Bronchial epithelial cell (primary cell): ENCODE data around the gene TBC1D9. TPM values are rescaled to one million over a fixed set of nuclear protein-coding genes. Genes with fewer than 3 reads are reported as not detected.
A peak's percentile ranks its signal among the peaks of the same experiment; 100 is the strongest.

Experiments used
- DNase-seq: peaks from one replicate; pipeline ENCODE4 v3.0.0-alpha.2; 2010; ENCODE audit warnings: low read depth
- FAIRE-seq: peaks from 2 replicates; lab custom pipeline; 2011; peaks lifted over from hg19 to GRCh38; lab: Jason Lieb, UNC
- H3K27me3 ChIP-seq: 2 replicates; pipeline ENCODE4 v1.5.1; 2011; ENCODE audit warnings: low read length; ENCODE audit not compliant: control insufficient read depth, insufficient read depth
- H3K36me3 ChIP-seq: 2 replicates; pipeline ENCODE4 v1.5.1; 2011; ENCODE audit warnings: low read length; ENCODE audit not compliant: control insufficient read depth, insufficient read depth
- H3K4me3 ChIP-seq: 2 replicates; pipeline ENCODE4 v1.5.1; 2011; ENCODE audit warnings: mild to moderate bottlenecking, low read depth, low read length, control low read depth
- total RNA-seq: library from RNA; depleted of rRNA; stranded (reverse); fragments of >200 nt; gene quantifications from 2 replicates; pipeline ENCODE4 v1.2.1, GENCODE V29; 2014
- TF ChIP-seq, protein P1 (sequence below): IDR thresholded peaks from 2 replicates; pipeline ENCODE4 v1.5.1; 2011; ENCODE audit warnings: mild to moderate bottlenecking, moderate library complexity, low read length, control low read depth, inconsistent platforms; ENCODE audit not compliant: insufficient read depth, severe bottlenecking

Gene TBC1D9
- total RNA-seq, 1 donor from 2014 or later = 17.1 TPM

DNA sequence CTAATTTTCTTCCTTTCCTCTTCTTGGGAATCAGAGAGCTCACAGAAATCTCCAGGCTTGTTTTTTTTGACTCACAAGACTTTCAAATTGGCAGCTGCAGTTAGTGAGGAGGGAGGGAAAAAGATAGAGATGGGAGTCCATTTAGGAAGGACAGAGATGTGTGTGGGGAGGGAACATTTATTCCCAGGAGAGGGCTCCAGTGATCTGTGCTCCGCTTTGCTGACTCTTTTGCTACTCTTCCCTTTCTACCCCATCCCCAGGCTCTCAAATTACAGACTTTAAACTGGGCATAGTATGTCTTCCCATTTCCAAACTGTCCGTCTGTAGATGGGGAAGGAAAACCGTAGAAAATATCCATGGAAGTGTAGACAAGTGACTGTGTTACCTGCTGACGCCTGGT lies 148.3 kb downstream of the TBC1D9 start:
- Histone ChIP-seq H3K4me3 (no peak overlapping the region), H3K36me3 (no peaks in the 10 kb centered on the region), H3K27me3 (no peaks in the 10 kb centered on the region)
- FAIRE-seq = no peak
- TF ChIP-seq, protein P1, sequence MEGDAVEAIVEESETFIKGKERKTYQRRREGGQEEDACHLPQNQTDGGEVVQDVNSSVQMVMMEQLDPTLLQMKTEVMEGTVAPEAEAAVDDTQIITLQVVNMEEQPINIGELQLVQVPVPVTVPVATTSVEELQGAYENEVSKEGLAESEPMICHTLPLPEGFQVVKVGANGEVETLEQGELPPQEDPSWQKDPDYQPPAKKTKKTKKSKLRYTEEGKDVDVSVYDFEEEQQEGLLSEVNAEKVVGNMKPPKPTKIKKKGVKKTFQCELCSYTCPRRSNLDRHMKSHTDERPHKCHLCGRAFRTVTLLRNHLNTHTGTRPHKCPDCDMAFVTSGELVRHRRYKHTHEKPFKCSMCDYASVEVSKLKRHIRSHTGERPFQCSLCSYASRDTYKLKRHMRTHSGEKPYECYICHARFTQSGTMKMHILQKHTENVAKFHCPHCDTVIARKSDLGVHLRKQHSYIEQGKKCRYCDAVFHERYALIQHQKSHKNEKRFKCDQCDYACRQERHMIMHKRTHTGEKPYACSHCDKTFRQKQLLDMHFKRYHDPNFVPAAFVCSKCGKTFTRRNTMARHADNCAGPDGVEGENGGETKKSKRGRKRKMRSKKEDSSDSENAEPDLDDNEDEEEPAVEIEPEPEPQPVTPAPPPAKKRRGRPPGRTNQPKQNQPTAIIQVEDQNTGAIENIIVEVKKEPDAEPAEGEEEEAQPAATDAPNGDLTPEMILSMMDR = no peak
- DNase-seq = no peak

DNA sequence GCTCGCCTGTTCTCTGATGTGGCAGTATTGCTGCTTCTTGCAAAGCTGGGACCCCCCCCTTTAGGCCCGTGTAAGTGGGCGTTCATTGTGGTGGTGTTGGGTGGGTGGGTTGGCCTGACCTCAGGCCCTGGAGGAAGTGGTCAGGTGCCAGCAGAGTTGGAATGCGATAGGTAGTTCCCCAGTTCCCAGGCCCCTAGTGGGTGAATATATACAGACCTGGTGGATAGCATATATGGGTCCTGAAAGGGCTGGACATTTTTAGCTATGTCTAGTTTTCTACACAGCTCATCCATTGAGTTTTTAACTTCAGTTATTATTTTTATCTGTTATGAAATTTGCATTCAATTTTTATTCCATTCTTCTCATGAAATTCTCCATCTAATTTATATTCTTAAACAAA lies 151.6 kb downstream of the TBC1D9 start:
- Histone ChIP-seq H3K4me3 (no peak overlapping the region), H3K36me3 (no peaks in the 10 kb centered on the region), H3K27me3 (peaks cover 4% of the 10 kb centered on the region)
- no peak for FAIRE-seq
- no peak for DNase-seq
- TF ChIP-seq, protein P1 = no peak

DNA sequence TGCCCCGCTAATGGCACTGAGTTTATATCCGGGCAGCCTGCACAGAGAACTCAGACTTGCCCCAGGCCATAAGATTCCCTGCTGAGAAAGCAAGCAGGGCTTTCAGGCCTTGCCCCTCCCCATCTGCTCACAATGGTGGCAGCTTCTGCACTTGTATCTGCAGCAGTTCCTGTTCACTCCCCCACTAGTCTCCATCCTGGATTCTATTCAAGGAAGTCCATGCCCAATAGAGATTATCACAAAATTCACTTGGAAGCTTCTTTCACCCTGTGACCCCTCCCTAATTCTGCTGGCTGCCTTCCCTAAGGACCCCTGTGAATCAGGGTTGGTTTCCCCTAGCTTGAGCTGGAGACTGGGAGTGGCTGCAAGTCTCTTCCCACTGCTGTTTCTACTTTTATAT lies 152.9 kb downstream of the TBC1D9 start:
- Histone ChIP-seq H3K4me3 (no peak overlapping the region), H3K27me3 (peaks cover 4% of the 10 kb centered on the region), H3K36me3 (no peaks in the 10 kb centered on the region)
- FAIRE-seq = no peak
- no peak for DNase-seq
- TF ChIP-seq, protein P1 = no peak

DNA sequence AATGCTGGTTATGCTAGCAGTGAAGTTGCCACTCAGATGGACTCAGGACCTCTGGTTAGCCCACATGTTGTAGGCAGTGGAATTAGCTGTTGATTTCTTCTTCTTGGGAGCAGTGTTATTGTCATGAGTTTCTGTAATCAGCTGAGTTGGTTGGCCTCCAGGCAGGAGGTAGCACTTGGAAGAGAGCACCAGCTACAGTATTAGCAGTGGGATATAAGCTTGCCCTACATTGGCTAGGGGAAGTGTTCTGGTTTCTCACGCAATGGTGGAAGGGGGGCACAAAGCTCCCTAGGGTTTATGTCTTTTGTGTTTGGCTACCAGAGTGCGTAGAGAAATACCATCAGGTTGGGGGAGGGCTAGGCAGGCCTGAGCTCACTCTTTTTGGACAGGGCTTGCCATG lies 153.5 kb downstream of the TBC1D9 start:
- Histone ChIP-seq H3K36me3 (no peaks in the 10 kb centered on the region), H3K27me3 (peaks cover 4% of the 10 kb centered on the region), H3K4me3 (no peak overlapping the region)
- FAIRE-seq (peak; percentile 83), DNase-seq (no peak)
- TF ChIP-seq, protein P1 = no peak

DNA sequence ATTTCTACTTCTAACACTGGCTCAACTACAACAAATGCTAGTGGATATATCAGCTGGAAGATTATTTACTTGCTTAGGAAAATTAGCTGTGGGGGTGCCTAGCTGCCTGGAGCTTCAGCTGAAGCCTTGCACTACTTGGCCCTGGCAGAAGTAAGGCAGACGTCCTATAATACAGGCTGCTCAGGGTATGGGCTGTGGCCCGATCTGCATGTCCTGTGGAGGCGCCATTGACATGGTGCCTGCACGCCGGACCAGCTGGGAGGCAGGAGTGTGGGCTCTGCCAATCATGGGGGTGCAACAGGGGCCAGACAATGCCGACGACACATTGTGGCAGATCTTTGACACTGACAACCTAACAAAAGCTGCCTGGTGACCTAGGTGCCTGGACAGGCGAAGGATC lies 155.8 kb downstream of the TBC1D9 start:
- H3K4me3 ChIP-seq = no peak overlapping the region
- no peak for DNase-seq
- TF ChIP-seq, protein P1 = no peak
- no peak for FAIRE-seq
- peaks cover 4% of the 10 kb centered on the region for H3K27me3 ChIP-seq
- no peaks in the 10 kb centered on the region for H3K36me3 ChIP-seq

DNA sequence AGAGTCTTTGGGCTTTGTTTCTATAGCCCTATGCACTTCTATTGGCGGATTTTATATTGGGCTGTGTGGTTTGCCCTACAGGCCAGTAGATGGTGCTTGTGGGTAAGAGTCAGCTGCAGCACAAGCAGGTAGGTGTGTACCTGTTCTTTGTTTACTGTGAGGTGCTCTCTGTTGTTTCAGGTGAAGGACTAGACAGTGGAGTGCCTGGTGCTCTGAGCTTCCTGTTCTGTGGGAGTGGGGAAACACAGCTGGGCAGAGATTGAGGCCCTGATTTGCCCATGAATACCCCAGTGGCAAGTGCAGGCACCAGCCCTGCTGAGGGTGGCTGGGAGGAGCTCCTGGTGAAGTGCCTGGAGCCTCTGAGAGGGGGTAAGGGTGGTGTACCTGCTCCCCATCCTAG lies 161.1 kb downstream of the TBC1D9 start:
- FAIRE-seq (peak; percentile 99), DNase-seq (peak; percentile 62)
- Histone ChIP-seq H3K4me3 (no peak overlapping the region), H3K36me3 (no peaks in the 10 kb centered on the region), H3K27me3 (peaks cover 2% of the 10 kb centered on the region)
- TF ChIP-seq, protein P1 = peak; percentile 86
